HG02610 (cell line): ENCODE measurements around the gene NACA2.
"Not testable (repeated sequence)": the region's sequence is repeated elsewhere in the genome, so short reads cannot be mapped to it uniquely, and the experiment has no call there.

Source experiments
- ATAC-seq: cut with Tn5 transposase; IDR thresholded peaks from one replicate; pipeline ENCODE4 v1.9.1; 2021; ENCODE audit warnings: mild to moderate bottlenecking, moderate library complexity; ENCODE audit not compliant: unreplicated experiment

NACA2 gene

DNA sequence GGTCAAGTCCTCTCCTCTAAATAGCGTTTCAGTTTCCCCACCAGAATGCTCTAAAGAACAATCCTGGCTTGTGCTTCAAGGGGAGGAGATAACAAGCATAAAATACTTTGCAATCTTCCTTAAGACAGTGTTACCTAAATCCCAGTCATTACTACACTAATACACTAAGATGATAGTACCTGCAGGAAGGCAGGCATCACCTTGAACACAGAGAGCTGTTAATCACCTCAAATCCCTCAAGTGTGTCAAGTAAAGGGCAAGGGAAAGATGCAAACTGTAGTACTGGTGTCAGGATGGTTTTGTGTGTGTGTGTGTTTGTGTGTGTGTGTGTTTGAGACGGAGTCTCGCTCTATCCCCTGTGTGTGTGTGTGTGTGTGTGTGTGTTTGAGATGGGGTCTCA is 36.8 kb downstream of the NACA2 start:
- no peak for ATAC-seq

DNA sequence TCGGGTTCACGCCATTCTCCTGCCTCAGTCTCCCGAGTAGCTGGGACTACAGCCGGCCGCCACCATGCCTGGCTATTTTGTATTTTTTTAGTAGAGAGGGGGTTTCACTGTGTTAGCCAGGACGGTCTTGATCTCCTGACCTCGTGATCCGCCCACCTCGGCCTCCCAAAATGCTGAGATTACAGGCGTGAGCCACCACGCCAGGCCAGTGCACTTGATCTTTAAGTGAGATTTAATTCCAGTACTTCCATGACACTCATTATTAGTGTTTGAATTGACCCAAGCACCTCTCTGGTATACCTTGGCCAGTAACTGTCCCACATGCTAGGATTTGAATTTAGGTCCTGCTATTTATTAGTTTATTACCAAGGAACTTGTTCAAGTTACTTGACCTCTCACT is 38.5 kb downstream of the NACA2 start:
- not testable (repeated sequence) for ATAC-seq

DNA sequence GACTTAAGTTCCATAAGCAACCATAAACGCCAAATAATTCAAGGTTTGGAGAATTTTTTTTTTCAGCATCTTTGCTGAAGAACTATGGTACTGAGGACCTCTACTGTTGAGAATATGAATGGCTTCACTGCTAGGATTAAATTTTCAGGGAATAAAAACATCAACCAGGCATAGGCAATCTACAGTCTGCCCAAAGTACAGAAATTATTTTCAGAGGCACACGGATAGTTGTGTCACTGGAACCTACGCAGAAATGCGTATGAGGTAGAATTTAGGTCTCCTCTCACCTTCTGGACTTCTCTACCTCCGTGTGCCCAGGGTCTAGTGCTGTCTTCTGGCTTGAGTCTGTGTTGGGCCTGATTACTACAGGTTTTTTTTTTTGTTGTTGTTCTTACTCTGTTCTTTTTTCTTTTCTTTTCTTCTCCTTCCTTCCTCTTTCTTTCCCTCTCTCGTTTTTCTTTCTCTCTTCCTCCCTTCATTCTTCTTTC is 39.7 kb downstream of the NACA2 start:
- ATAC-seq: no peak

DNA sequence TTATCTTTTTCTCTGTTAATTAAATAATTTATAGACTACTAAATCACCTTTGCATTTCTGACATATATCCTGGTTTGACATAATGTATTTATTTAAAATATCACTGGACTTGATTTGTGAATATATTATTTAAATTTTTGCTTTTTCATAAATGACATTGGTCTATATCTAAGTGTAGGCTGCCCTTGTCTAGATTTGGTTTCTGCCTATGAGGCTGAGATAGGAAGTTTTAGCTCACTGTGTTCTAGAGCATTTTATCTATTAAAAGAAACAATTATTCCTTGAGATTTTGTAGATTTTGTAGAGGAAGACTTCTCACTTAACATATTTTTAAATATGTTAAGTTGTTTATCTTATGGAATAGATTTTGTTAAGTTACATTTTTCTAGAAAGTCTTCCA is 43.9 kb downstream of the NACA2 start:
- ATAC-seq: no peak

DNA sequence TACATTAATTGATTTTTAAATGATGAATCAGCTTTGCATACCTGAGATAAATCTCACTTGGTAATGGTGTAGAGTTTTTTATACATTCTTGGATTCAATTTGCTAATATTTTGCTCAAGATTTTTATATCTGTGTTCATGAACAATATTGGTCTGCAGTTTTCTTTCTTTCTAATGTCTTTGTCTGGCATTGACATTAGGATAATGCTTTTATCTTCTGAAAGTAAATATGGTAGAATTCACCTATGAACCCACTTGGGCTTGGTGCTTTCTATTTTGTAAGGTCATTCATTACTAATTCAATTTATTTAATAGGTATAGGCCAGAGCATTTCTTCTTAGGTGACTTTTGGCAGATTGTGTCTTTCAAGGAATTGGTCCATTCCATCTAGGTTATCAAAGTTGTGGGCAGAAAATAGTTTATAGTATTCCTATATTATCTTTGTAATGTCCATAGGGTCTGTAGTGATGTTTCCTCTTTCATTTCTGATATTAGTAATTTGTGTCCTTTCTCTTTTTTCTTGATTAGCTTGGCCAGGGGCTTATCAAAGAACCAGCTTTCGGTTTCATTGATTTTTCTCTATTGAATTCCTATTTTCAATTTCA is 45.6 kb downstream of the NACA2 start:
- no peak for ATAC-seq

DNA sequence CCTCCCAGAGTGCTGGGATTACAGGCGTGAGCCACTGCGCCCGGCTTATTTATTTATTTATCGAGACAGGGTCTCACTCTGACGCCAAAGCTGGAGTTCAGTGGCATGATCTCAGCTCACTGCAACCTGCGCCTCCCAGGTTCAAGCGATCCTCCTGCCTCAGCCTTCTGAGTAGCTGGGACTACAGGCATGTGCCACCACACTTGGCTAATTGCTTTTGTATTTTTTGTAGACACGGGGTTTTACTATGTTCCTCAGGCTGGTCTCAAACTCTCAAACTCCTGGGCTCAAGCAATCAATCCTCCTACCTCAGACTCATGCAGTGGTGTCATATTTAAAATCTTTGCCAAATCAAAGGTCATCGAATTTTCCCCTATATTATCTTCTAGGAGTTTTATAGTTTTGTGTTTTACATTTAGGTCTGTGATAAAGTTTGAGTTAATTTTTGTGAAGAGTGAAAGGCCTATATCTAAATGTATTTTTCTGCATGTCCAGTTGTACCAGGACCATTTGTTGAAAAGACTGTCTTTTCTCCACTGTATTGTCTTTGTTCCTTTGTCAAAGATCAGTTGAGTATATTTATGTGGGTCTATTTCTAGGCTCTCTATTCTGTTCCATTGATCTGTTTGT is 47.1 kb downstream of the NACA2 start:
- no peak for ATAC-seq

DNA sequence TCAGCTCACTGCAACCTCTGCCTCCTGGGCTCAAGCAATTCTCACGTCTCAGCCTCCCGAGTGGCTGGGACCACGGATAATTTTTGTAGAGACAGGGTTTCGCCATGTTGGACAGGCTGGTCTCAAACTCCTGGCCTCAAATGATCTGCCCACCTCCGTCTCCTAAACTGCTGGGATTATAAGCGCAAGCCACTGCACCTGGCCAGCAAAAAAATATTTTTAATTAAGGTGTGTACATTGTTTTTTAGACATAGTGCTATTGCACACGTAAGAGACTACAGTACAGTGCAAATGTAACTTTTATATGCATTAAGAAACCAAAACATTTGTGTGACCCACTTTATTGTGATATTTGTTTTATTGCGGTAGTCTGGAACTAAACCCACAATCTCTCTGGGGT is 49.0 kb downstream of the NACA2 start:
- ATAC-seq: no peak

DNA sequence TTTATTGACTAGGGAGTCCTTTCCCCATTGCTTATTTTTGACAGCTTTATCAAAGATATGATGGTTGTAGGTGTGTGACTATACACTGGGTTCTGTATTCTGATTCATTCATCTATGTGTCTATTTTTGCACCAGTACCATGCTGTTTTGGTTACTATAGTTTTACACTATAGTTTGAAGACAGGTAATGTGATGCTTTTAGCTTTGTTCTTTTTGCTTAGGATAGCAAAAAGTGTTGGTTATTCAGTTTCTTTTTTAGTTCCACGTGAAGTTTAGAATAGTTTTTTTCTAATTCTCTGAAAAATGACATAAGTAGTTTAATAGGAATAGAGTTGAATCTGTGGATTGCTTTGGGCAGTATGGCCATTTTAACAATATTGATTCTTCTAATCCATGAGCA is 50.1 kb downstream of the NACA2 start:
- ATAC-seq: no peak
